GM21526 (cell line): ENCODE measurements around the gene PPP1R14C.

ENCODE experiments used
- ATAC-seq: cut with Tn5 transposase; IDR thresholded peaks from one replicate; pipeline ENCODE4 v1.9.1; 2021; ENCODE audit warnings: moderate library complexity; ENCODE audit not compliant: unreplicated experiment, low FRiP score

Gene PPP1R14C, protein sequence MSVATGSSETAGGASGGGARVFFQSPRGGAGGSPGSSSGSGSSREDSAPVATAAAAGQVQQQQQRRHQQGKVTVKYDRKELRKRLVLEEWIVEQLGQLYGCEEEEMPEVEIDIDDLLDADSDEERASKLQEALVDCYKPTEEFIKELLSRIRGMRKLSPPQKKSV

DNA sequence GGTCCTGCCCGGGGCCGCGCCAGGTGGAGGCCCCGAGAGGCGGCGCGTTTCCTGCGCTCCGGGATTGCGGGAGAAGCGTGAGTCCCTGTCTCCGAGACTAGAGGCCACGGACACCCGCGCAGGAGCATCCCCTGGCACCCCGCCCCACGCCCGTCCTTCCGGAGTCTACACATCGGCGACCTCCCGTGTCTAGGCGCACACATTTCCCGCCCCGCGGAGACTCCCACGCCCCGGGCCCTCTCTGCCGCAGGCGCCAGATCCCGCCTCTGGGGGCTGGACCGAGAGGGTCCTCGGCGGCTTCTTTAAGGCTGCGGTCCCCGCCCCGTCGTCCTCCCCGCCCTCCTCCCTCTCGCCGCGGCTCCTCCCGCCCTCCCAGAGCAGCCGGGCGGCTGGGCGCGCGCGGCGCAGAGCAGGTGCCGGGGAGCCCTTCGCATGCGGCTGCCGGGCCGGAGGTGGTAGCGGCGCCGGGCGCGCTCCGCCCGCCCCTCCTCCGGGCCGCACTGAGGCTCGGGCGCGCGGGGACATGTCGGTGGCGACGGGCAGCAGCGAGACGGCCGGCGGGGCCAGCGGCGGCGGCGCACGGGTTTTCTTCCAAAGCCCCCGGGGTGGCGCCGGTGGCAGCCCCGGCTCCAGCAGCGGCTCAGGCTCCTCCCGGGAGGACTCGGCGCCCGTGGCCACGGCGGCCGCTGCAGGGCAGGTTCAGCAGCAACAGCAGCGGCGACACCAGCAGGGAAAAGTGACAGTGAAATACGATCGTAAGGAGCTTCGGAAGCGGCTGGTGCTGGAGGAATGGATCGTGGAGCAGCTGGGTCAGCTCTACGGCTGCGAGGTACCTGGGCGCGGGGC is at the start of gene PPP1R14C:
TSS of gene PPP1R14C (plus strand) at position 375 of the 846 bp plus-strand sequence. CDS start at position 524, 149 bp downstream.
- ATAC-seq, result no peak

DNA sequence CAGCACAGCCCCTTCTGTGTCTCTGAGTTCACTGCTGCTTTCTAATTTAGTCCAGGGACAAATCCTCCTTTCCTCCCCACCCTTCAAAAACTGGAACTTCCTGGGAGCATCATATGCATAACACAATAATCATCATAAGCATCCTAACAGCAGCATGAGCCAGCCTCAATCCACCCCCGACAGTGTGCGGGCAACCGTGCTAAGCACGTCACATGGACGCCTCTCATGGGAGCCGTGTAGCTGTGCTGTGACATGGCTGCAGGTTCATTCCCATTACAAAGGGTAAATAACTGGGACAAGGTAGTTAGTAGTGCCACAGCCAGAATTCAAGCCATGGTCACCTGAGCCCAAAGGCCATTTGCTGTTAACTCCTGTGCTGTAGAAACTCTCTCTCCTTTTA is 49.4 kb upstream of the PPP1R14C start:
- ATAC-seq, result no peak

DNA sequence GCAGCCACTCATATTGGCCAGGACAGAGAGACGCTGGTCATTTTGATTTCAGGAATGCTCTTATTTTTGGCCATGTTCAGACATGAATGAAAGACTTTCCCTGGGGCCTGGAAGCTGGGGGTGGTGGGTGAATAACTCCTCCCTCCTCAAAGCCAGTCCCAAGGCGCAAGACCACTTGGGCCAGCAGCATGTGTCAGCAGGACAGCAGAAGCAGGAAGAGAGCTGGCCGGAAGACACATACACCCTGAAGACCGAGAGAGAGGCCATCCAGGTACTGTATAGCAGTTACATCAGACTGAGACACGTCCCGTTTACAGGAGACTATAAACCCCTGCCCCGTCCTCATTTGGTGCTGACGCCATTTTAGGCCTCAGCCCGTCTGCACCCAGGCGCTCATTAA is 44.7 kb upstream of the PPP1R14C start:
- no peak for ATAC-seq

DNA sequence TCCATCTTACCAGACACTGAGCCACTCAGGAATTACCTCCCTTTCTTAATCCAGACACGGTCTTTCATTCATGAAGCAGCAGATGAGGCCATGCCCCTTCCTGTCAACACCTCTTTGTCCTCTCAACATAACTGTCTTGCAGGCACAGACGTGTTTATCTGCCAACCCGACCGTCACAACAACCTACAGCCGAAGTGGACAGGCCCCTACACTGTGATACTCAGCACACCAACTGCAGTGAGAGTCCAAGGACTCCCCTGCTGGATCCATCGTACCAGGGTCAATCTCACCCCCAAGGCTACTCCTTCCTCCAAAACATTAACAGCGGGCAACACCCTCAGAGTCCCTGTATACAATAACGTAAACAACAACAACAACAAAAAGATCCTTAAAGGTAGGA is 43.3 kb upstream of the PPP1R14C start:
- no peak for ATAC-seq

DNA sequence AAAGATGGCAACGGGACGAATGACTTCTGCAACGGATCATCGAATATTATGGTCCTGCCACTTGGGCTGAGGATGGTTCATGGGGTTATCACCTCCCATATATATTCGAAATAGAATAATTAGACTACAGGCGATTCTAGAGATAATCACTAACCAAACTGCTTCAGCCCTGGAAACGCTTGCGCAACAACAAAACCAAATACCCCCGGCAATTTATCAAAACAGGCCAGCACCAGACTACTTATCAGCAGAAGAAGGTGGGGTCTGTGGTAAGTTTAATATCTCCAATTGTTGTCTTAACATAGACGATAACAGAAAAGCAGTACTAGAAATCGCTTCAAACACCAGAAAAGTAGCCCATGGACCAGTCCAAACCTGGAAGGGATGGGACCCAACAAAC is 42.9 kb upstream of the PPP1R14C start:
- no peak for ATAC-seq

DNA sequence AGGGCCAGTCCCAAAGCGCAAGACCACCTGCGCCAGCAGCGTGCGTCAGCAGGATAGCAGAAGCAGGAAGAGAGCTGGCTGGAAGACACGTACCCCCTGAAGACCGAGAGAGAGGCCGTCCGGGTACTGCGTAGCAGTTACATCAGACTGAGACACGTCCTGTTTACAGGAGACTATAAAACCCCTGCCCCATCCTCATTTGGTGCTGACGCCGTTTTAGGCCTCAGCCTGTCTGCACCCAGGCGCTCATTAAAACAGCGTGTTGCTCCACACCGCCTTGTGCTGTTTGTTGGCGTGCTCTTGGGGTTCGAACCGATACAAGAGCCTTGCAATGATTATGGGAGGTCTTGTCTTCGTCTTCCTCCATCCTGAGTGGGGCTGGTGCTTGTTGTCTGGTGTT is 42.1 kb upstream of the PPP1R14C start:
- ATAC-seq, result no peak

DNA sequence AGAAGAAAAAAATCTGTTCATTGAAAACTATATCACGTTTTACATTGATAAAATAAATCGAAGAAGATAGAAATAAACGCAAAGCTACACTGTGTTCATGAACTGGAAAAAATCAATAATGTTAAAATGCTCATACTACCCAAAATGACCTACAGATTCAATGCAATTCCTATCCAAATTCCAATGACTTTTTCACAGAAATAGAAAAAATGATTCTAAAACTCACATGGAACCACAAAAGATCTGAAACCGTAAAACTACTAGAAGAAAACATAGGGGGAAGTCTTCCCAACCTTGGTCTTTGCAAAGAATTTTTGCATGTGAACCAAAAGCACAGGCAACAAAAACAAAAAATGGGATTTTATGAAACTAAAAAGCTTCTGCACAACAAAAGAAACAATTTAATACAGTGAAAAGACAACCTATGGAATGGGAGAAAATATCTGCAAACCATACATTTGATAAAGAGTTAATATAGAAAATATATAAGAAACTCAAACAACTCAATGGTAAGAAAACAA is 40.0 kb upstream of the PPP1R14C start:
- ATAC-seq, result no peak

DNA sequence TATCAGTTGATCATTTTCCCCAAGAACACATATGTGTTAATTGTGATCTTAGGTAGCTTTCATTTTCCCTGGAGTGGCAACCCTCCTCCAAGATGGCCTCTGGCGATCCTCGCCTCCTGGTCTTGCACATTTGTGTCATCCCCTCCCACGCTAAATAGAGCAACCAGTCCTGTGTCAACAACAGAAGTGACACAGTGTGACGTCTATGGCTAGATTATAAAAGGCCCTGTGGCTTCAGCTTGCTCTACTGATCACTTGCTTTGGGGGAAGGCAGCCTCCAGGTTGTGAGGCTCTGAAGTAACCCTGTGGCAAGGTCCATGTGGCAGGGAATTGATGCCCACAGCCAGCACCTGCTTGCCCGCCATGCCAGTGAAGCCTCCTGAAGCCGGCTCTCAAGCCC is 30.6 kb upstream of the PPP1R14C start:
- ATAC-seq, result no peak

DNA sequence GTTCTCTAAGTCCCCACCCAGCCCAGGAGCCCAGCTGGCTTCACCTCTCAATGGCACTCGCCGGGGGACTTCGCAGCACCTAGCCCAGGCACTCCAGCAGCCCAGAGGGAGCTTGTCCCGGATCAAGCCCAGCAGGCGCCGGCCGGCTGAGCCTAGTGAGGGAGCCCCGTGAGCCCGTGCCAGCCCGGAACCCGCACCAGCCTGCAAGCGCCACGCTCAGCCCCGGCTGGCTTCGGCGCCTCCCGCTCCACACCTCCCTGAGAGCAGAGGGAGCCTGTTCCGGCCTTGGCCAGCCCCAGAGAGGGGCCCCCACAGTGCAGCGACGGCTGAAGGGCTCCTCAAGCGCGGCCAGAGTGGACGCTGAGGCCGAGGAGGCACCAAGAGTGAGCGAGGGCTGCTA is 27.1 kb upstream of the PPP1R14C start:
- ATAC-seq, result no peak

DNA sequence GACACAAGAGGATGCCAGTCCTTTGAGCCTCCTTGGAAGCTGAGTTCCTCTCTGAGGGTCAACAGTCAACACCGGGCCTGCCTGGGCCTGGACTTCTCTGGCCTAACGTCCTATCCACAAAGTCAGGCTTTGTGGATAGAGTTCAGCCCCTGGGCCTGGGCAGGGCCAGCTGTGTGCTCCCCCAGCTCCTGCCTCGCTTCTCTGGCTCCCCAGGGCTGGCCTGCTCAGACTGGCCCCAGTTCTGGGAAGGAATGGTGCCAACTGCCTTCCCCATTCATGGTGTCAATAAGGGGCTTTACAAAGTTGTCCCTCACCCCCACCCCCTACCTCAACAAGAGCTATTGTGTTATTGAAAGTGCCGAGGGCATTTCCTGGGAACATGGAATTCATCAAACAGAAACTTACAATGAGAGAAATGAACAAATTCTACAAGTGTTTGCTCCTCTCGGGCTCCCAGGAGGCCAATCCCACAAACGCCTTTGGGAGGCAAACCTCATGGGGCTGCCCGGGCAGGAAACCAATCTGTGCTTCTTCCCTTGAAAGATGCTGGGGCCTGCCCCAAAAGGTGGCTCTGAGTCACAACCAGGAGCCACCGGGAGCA is 26.5 kb upstream of the PPP1R14C start:
- no peak for ATAC-seq

DNA sequence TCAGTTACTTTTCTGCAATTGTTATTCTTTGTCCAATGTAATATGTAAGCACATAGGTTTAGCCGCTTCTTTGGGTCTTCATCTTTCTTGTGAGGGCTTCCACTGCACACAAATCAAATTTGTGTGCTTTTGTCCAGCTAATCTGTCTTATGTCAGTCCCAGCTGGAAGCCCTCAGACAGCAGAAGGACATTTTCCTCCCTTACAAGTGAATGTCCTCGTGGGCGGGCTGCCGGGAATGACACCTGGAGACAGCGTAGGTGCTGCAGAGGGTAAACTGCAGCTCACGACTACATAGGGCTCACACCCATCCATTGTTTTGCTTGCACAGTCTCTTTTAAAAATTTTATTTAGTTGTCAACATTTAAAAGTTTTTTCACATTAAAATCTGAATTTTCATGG is 24.6 kb upstream of the PPP1R14C start:
- ATAC-seq, result no peak

DNA sequence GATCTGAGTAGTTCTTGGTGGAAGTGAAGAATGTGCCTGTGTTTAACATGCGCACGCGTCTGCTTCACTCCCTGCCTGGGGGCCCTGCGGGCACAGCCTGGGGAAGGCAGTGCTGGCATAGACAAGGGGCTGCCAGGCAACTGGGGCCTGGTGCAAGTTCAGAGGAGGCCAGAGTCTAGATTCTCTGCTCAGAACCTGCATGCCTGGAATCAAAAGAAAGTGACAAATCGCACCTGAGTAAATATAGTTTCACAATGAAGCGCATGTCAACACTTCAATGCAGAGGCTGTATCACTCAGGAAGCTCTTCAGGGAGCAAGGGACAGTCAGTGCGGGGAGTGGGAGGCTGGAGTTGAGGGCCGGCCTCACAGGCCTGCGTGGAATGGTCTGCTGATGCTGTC is 24.2 kb upstream of the PPP1R14C start:
- no peak for ATAC-seq

DNA sequence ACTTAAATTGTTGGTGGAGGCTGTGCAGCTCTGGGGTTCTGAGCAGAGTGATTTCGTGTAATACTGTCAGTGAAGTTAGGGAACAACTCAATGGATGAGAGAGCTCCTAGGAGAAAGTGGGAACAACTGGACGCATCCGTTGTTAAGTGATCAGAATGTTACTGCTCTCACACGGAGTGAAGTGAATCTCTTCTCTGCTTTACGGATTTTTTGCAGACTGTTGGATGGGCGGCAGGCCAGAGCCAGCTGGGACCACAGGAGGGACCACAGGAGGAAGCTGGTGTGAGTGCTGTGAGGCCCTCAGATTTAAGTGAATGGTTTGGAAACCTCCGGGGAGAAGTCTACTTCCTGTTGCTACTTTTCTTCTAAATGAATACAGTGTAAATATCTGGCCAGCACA is 23.7 kb upstream of the PPP1R14C start:
- no peak for ATAC-seq

DNA sequence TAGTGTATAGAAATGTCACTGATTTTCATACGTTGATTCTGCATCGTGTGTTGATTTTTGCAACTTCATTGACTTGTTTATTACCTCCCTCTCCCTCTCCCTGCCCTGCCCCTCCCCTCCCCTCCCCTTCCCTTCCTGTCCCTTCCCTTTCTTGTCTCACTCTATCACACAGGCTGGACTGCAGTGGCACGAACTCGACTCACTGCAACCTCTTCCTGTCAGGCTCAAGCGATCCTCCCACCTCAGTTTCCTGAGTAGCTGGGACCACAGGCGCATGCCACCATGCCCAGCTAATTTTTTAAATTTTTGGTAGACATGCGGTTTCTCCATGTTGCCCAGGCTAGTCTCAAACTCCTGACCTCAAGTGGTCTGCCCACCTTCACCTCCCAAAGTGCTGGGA is 19.2 kb upstream of the PPP1R14C start:
- ATAC-seq, result no peak

DNA sequence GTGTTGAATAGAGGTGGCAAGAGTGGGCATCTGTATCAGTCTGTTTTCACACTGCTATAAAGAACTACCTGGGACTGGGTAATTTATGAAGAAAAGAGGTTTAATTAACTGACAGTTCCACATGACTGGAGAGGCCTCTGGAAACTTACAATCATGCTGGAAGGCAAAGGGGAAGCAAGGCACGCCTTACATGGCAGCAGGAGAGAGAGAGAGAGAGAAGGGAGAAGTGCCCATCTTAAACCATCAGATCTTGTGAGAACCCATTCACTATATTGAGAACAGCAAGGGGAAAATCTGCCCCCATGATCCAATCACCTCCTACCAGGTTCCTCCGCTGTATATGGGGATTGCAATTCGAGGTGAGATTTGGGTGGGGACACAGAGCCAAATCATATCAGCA is 18.6 kb upstream of the PPP1R14C start:
- no peak for ATAC-seq

DNA sequence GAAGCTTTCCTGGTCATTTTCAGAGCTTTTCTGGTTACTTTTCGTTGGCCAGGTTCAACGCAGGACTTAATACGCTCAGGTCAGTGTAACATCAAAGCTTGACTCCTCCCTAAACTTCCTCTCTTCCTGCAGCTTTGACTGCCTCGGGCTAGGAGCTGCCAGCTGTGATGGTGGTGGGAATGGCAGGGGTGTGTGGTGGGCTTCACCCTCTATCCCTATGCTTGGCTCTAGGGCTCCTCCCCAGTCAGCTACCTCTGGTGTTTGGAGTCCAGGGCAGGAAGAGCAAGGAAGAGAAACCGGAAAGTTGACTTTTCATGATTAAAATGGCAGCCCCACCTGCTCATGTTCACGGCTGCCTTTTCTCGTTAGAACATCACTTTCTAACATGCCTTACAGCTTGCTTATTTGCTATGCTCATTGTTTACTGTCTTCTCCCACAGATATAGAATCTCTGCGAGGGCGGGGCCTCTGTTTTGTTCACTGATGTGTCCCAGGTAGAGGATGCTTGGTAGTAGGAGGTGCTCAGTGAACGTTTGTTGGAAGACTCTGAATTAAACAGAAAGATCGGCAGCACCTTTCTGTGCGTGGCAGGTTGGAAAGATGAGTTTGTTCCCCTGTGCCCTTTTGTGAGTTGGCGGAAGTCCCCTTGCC is 16.1 kb upstream of the PPP1R14C start:
- ATAC-seq, result no peak

DNA sequence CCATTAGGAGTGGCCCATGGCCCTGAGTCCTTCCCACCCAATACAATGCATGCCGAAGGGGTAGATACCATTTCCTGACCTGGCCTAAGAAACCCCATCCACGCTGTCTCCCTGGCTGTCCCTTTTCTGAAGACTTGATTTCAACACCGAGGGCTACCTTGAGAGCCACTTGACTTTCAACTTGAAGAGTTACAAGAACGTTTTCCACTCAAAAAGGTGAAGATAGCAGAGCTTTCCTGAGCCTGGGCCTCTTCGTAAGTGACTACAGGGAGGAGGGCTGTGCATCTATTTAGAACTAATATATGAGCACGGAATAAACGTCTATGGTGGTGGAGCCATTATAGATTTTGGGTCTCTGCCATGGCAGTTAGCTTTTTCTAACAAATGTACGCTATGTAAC is 14.4 kb upstream of the PPP1R14C start:
- no peak for ATAC-seq

DNA sequence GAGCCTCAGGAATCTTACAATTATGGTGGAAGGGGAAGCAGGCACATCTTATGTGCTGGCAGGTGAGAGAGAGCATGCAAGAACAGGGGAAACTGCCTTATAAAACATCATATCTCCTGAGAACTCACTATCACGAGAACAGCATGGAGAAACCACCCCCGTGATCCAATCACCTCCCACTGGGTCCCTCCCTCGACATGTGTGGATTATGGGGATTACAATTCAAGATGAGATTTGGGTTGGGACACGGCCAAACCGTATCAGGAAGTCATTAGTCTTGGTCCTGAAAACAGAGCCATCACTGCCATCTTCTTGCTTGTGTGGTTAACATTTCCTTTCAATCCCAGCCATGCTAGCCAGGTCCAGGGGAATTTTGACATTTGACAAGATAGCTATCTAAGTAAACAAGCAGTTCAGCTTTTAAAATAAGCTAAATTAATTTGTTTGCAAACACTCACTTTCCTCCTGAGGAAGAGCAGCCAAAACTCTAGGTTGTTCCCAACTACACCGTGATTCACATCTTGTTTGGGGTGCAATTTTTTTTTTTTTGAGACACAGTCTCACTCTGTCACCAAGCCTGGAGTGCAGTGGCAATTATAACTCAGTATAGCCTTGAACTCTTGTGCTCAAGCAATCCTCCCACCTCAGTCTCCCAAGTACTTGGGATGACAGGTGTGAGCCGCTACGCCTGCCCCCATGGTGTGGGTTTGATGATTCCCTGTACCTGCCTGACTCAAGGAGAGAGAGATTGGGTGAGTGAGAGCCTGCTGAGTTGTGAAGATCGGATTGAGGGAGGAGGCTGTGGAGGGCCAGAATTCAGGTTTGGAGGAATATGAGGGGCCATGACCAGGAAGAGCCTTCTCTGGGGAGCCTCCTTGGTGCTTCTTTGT is 13.0 kb upstream of the PPP1R14C start:
- no peak for ATAC-seq

DNA sequence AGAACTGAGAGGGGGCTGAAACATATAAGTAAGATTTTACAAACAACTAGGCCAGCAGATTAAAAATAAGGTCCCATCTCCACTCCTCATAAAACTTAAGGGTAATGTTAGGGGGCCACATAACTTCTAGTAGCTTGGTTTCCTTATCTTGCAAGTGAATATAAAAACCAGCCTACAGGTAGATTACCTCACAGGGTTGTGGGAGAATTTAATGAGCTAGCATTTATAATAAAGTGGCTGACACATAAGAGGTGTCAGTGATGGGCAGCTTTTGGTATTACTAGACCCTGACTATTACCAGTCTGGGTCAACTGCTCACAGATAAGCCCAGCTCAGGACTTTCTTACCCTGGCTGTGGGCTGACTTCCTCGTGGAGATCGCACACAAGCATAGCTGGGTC is 9.2 kb upstream of the PPP1R14C start:
- no peak for ATAC-seq

DNA sequence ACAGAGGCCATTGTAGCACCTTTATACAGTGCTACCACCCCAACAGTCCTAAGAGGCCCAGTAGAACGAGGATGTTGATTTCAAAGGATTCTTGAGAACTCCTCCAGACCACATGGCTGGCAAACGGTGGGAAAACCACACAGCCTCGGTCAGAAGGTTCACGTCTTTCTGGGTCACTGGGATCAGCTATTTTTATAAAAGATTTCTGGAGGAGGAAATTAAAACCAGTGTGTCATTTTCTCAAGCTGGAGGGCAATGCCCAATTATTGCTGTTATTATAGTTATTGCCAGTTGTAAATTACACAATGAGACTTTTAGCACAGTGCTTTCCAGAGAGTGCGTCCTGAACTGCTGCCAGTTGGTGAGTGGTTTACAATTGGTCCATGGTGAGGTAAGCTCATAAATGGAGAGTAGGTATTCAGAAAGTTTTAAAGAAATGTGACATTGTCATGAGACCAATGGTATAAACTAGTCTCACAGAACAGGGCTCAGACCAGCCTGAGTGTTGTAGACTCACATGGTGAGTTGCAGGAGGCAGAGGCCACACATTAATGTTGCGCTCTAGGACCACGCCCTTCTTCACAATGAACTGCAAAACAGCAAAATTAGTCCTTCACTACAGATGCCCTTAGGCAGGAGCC is 8.4 kb upstream of the PPP1R14C start:
- ATAC-seq, result no peak
